IMR-90 (cell line): ENCODE data around the gene CD180. TPM values are rescaled to one million over a fixed set of nuclear protein-coding genes. Genes with fewer than 3 reads are reported as not detected.
A peak's percentile ranks its signal among the peaks of the same experiment; 100 is the strongest.

Experiments
- ATAC-seq: fragments of 200-7000 bp; cut with Tn5 transposase; 2 replicates; pipeline ENCODE4 v1.9.1; 2020; ENCODE audit warnings: low read depth, mild to moderate bottlenecking, moderate library complexity
- BruUV-seq: library from RNA; stranded (reverse); fragments of 400-500 nt; replicated peaks from 2 replicates; lab custom pipeline; 2021; lab: Mats Ljungman, UMichigan
- CTCF ChIA-PET: fragments of 300-600 bp; formaldehyde crosslinking; extraction: SDS; loops from one replicate; lab custom pipeline; 2021; ENCODE audit warnings: antibody characterized with exemption; lab: Yijun Ruan, JAX
- POLR2A ChIA-PET: fragments of 300-600 bp; sonication (Branson Sonifier 250); formaldehyde crosslinking; loops from one replicate; lab custom pipeline; 2022; ENCODE audit warnings: antibody characterized with exemption; ENCODE audit not compliant: unreplicated experiment; lab: Charles Lee
- DNase-seq: peaks from one replicate; pipeline ENCODE4 v3.0.0; 2013
- H2AFZ ChIP-seq: replicated peaks from 2 replicates; pipeline ENCODE3; 2013; ENCODE audit warnings: low read length, mild to moderate bottlenecking; ENCODE audit not compliant: poor library complexity
- H2AK5ac ChIP-seq: 2 replicates; pipeline ENCODE4 v1.6.1; 2013; ENCODE audit warnings: low read depth, low read length, inconsistent platforms
- H2AK9ac ChIP-seq: replicated peaks from 2 replicates; pipeline ENCODE3; 2013; ENCODE audit warnings: mild to moderate bottlenecking, low read depth, low read length, moderate library complexity; ENCODE audit not compliant: poor library complexity
- H2BK120ac ChIP-seq: 2 replicates; pipeline ENCODE4 v1.6.1; 2013; ENCODE audit warnings: low read depth, low read length, inconsistent platforms
- H2BK15ac ChIP-seq: 3 replicates; pipeline ENCODE4 v1.6.1; 2013; ENCODE audit warnings: low read depth, low read length, inconsistent platforms
- H2BK20ac ChIP-seq: 2 replicates; pipeline ENCODE4 v1.6.1; 2013; ENCODE audit warnings: low read depth, mild to moderate bottlenecking, inconsistent platforms, low read length, moderate library complexity
- H2BK5ac ChIP-seq: 2 replicates; pipeline ENCODE4 v1.6.1; 2013; ENCODE audit warnings: mild to moderate bottlenecking, low read depth, low read length, inconsistent platforms; ENCODE audit not compliant: poor library complexity, severe bottlenecking
- H3K14ac ChIP-seq: replicated peaks from 2 replicates; pipeline ENCODE4 v1.6.1; 2013; ENCODE audit warnings: low read depth, low read length, inconsistent platforms
- H3K18ac ChIP-seq: 2 replicates; pipeline ENCODE4 v1.6.1; 2013; ENCODE audit warnings: low read depth, low read length, control low read depth
- H3K23ac ChIP-seq: 2 replicates; pipeline ENCODE4 v1.6.1; 2013; ENCODE audit warnings: low read depth, low read length, inconsistent platforms
- H3K27ac ChIP-seq: 2 replicates; pipeline ENCODE4 v1.5.1; 2013; ENCODE audit warnings: mild to moderate bottlenecking, control low read depth, low read length; ENCODE audit not compliant: insufficient read depth
- H3K27me3 ChIP-seq: 2 replicates; pipeline ENCODE4 v1.6.1; 2013; ENCODE audit warnings: low read length; ENCODE audit not compliant: control insufficient read depth, insufficient read depth
- H3K36me3 ChIP-seq: 2 replicates; pipeline ENCODE4 v1.6.1; 2013; ENCODE audit warnings: low read length, mixed read lengths; ENCODE audit not compliant: control insufficient read depth, insufficient read depth
- H3K4ac ChIP-seq: 2 replicates; pipeline ENCODE4 v1.6.1; 2013; ENCODE audit warnings: low read depth, low read length, inconsistent platforms
- H3K4me1 ChIP-seq: 2 replicates; pipeline ENCODE4 v1.6.1; 2013; ENCODE audit warnings: low read length, mixed read lengths; ENCODE audit not compliant: control insufficient read depth, insufficient read depth
- H3K4me2 ChIP-seq: 2 replicates; pipeline ENCODE4 v1.6.1; 2013; ENCODE audit warnings: low read depth, mild to moderate bottlenecking, control low read depth, low read length, moderate library complexity
- H3K4me3 ChIP-seq: 2 replicates; pipeline ENCODE4 v1.5.1; 2013; ENCODE audit warnings: low read depth, mild to moderate bottlenecking, control low read depth, low read length, moderate library complexity; ENCODE audit not compliant: insufficient read depth
- H3K56ac ChIP-seq: 2 replicates; pipeline ENCODE4 v1.6.1; 2013; ENCODE audit warnings: low read length, inconsistent platforms; ENCODE audit not compliant: insufficient read depth; ENCODE audit errors: extremely low read depth
- H3K79me1 ChIP-seq, 2 experiments: 2 replicates each; pipeline ENCODE4 v1.6.1; 2013; ENCODE audit warnings: low read length in 2 of 2, inconsistent platforms in 1 of 2, low read depth in 1 of 2
- H3K9ac ChIP-seq: 2 replicates; pipeline ENCODE4 v1.6.1; 2013; ENCODE audit warnings: low read depth, low read length, control low read depth
- H3K9me1 ChIP-seq: 2 replicates; pipeline ENCODE4 v1.6.1; 2013; ENCODE audit warnings: low read length, inconsistent platforms; ENCODE audit not compliant: insufficient read depth
- H3K9me3 ChIP-seq: 2 replicates; pipeline ENCODE4 v1.6.1; 2013; ENCODE audit warnings: low read length; ENCODE audit not compliant: control insufficient read depth, insufficient read depth
- H4K20me1 ChIP-seq: 2 replicates; pipeline ENCODE4 v1.6.1; 2013; ENCODE audit warnings: low read length, inconsistent platforms; ENCODE audit not compliant: insufficient read depth
- H4K5ac ChIP-seq: 2 replicates; pipeline ENCODE4 v1.6.1; 2013; ENCODE audit warnings: mild to moderate bottlenecking, low read depth, low read length, control low read depth
- H4K8ac ChIP-seq, 2 experiments: 2 replicates each; pipeline ENCODE4 v1.6.1; 2013; ENCODE audit warnings: low read depth in 2 of 2, low read length in 2 of 2, control low read depth in 1 of 2, inconsistent platforms in 1 of 2
- H4K91ac ChIP-seq: 2 replicates; pipeline ENCODE4 v1.6.1; 2013; ENCODE audit warnings: low read depth, low read length, inconsistent platforms; ENCODE audit not compliant: insufficient read depth
- BHLHE40 ChIP-seq: fragments of 150-350 bp; IDR thresholded peaks from 2 replicates; pipeline ENCODE4 v1.6.1; 2016; ENCODE audit warnings: mild to moderate bottlenecking, low read depth, low read length
- CEBPB ChIP-seq: IDR thresholded peaks from 2 replicates; pipeline ENCODE4 v1.6.1; 2012; ENCODE audit warnings: low read depth, low read length, improper control_type of control experiment
- ELK1 ChIP-seq: fragments of 150-350 bp; IDR thresholded peaks from 2 replicates; pipeline ENCODE4 v1.6.1; 2016; ENCODE audit warnings: low read depth, mild to moderate bottlenecking, low read length, moderate library complexity, borderline replicate concordance
- MAFK ChIP-seq: IDR thresholded peaks from 2 replicates; pipeline ENCODE4 v1.6.1; 2012; ENCODE audit warnings: low read depth, low read length, improper control_type of control experiment
- RAD21 ChIP-seq: IDR thresholded peaks from 2 replicates; pipeline ENCODE4 v1.6.1; 2012; ENCODE audit warnings: low read length, improper control_type of control experiment
- WGBS, 2 experiments: methylation state at CpG; one replicate each; pipeline versions ENCODE4 v1.1.5 to v1.1.7; 2013; ENCODE audit warnings: missing lambda C conversion rate in 2 of 2; ENCODE audit not compliant: insufficient read length in 1 of 2; ENCODE audit errors: extremely low coverage in 2 of 2; 5-methylcytosine and 5-hydroxymethylcytosine counted together
- dilution Hi-C: fragments of 300-500 bp; cut with HindIII; formaldehyde crosslinking; loops from one replicate; pipeline ENCODE4 v1.14.3; 2018; ENCODE audit warnings: low sequenced_read_pairs; ENCODE audit not compliant: unreplicated experiment
- in situ Hi-C: fragments of 300-500 bp; cut with MboI; formaldehyde crosslinking; loops from 3 replicates; pipeline ENCODE4 v1.14.3; 2019; ENCODE audit warnings: low sequenced_read_pairs, inconsistent platforms, mixed read lengths
- intact Hi-C: fragments of 100-400 bp; cut with micrococcal nuclease; formaldehyde crosslinking; loops from 2 replicates; pipeline ENCODE4 v1.10.0; 2022
- polyA plus RNA-seq, 3 experiments: library from polyadenylated mRNA; depleted of rRNA; stranded (reverse); fragments of >200 nt; gene quantifications; 2 replicates each; pipeline ENCODE4 v1.2.3, GENCODE V29; 2012; ENCODE audit warnings: low replicate concordance in 1 of 3
- total RNA-seq: library from RNA; depleted of rRNA; stranded (reverse); fragments of >200 nt; gene quantifications from 2 replicates; pipeline ENCODE4 v1.2.3, GENCODE V29; 2012

The CD180 gene
- total and polyA plus RNA-seq, 2 of the 4 experiments (the other 2 are of a cell fraction), result not detected

- TF ChIP-seq ELK1, result no peak
These were observed 49.5 kb upstream of the CD180 start (continued) for GRCh38 chr5:67246108-67246507.

GRCh38 chr5:67245259-67245846 lies 48.8 kb upstream of the CD180 start:
- TF ChIP-seq RAD21, result no peak
- no peak for TF ChIP-seq ELK1
- peak; percentile 55 for TF ChIP-seq CEBPB
- TF ChIP-seq MAFK, result no peak
- TF ChIP-seq BHLHE40, result no peak
- in situ Hi-C loops (loop anchor here (5.0 to 25.0 kb wide), 2 partner anchors 567 to 1007 kb away; no protein-coding TSS in a partner anchor), intact Hi-C loops (loop anchor here (10.0 kb wide), 1 partner anchor 609 kb away; no protein-coding TSS in a partner anchor), dilution Hi-C loops (no loop called here)
- H3K4me2 ChIP-seq, result no peak overlapping the region
- no peak overlapping the region for H2AK9ac ChIP-seq
- no peaks in the 10 kb centered on the region; the same call in 1 of the 2 replicates for H3K4me1 ChIP-seq
- H4K91ac ChIP-seq, result no peak overlapping the region
- no peak overlapping the region for H3K4ac ChIP-seq
- no peak overlapping the region for H3K4me3 ChIP-seq
- no TSS peak for BruUV-seq
- ChIA-PET CTCF (interaction anchor here (0.9 to 2.3 kb wide), 3 partner anchors 134 to 1007 kb away, joined by 3 to 19 read pairs (median 3); no protein-coding TSS in a partner anchor), POLR2A (no interaction called here)
- H3K9me3 ChIP-seq, result no peaks in the 10 kb centered on the region
- no peaks in the 10 kb centered on the region for H4K20me1 ChIP-seq
- no peak overlapping the region for H2BK5ac ChIP-seq
- H3K36me3 ChIP-seq, result no peaks in the 10 kb centered on the region
- WGBS, 2 experiments, result no CpG with 5 or more reads among the region's 3 CpGs
- no peak overlapping the region for H4K5ac ChIP-seq
- H2BK120ac ChIP-seq, result no peak overlapping the region
- no peak overlapping the region for H3K27ac ChIP-seq
- no peak for ATAC-seq
- no peaks in the 10 kb centered on the region for H3K79me1 ChIP-seq
- H3K9me1 ChIP-seq, result no peaks in the 10 kb centered on the region; the same call in 1 of the 2 replicates
- H3K9ac ChIP-seq, result no peak overlapping the region
- no peaks in the 10 kb centered on the region for H3K27me3 ChIP-seq
- no peak overlapping the region for H2AFZ ChIP-seq
- no peak overlapping the region for H3K23ac ChIP-seq
- H2BK20ac ChIP-seq, result no peak overlapping the region
- no peak overlapping the region for H4K8ac ChIP-seq
- DNase-seq, result no peak
- H3K14ac ChIP-seq, result no peak overlapping the region
- H2AK5ac ChIP-seq, result no peak overlapping the region
- no peak overlapping the region for H2BK15ac ChIP-seq
- no peak overlapping the region for H3K18ac ChIP-seq
- no peak overlapping the region for H3K56ac ChIP-seq
